GM12873 (cell line): ENCODE measurements around the gene DUOX2.

Experiments used
- CTCF ChIP-seq: IDR thresholded peaks from 2 replicates; pipeline ENCODE4 v1.5.1; 2012; ENCODE audit warnings: low read depth, mild to moderate bottlenecking, moderate library complexity, low read length, control low read depth; ENCODE audit not compliant: insufficient read depth; ENCODE audit errors: missing control alignments

DUOX2 gene

GRCh38 chr15:45116482-45117307 lies 2.7 kb upstream of the DUOX2 start:
- TF ChIP-seq CTCF = no peak

- TF ChIP-seq CTCF = no peak
Observed at GRCh38 chr15:45116006-45116481, 2.1 kb upstream of the DUOX2 start.

- no peak for TF ChIP-seq CTCF
Observed at GRCh38 chr15:45115312-45115820, 1.4 kb upstream of the DUOX2 start.

- no peak for TF ChIP-seq CTCF
Observed at GRCh38 chr15:45114751-45115085, 746 bp upstream of the DUOX2 start.

- TF ChIP-seq CTCF = no peak
Observed at GRCh38 chr15:45113380-45113990, 487 bp downstream of the DUOX2 start.

- TF ChIP-seq CTCF = no peak
Observed at GRCh38 chr15:45112591-45113379, 1.2 kb downstream of the DUOX2 start.

- no peak for TF ChIP-seq CTCF
Observed at GRCh38 chr15:45112143-45112590, 1.8 kb downstream of the DUOX2 start.
